Esophagus muscularis mucosa (tissue), 4 donors: ENCODE data around the gene HOXB6. TPM values are rescaled to one million over a fixed set of nuclear protein-coding genes. Genes with fewer than 3 reads are reported as not detected.

Experiments
- DNase-seq: peaks from one replicate; pipeline ENCODE4 v3.0.0-alpha.2; 2017; ENCODE audit errors: extremely low spot score
- H3K27ac ChIP-seq, 4 donors: fragments of 200-600 bp; sonication (generic); replicated peaks in 1 of 4; 1 replicate in 3 of 4; 2 replicates in 1 of 4; pipeline ENCODE4 v1.5.1; 2016 to 2019; ENCODE audit warnings: mild to moderate bottlenecking in 1 of 4
- H3K27me3 ChIP-seq, 4 donors: fragments of 200-600 bp; sonication (generic); one replicate each; pipeline versions ENCODE4 v1.5.1 to v1.6.0; 2016 to 2019
- H3K36me3 ChIP-seq, 4 donors: fragments of 200-600 bp; sonication (generic); one replicate each; pipeline ENCODE4 v1.5.1; 2016 to 2019
- H3K4me1 ChIP-seq, 4 donors: fragments of 200-600 bp; sonication (generic); one replicate each; pipeline ENCODE4 v1.5.1; 2016 to 2019
- H3K4me3 ChIP-seq, 4 donors: fragments of 200-600 bp; sonication (generic); 1 replicate in 2 of 4; 2 replicates in 2 of 4; pipeline ENCODE4 v1.5.1; 2016 to 2019; ENCODE audit warnings: mild to moderate bottlenecking in 4 of 4, moderate library complexity in 1 of 4
- H3K9me3 ChIP-seq, 4 donors: fragments of 200-600 bp; sonication (generic); 1 replicate in 3 of 4; 2 replicates in 1 of 4; pipeline ENCODE4 v1.5.1; 2016 to 2019
- EP300 ChIP-seq: sonication (generic); formaldehyde crosslinking; IDR thresholded peaks from one replicate; pipeline ENCODE4 v1.6.1; 2017; ENCODE audit warnings: antibody characterized with exemption
- POLR2A ChIP-seq: fragments of 450-650 bp; IDR thresholded peaks from one replicate; pipeline ENCODE4 v1.6.1; 2017; ENCODE audit warnings: antibody characterized with exemption, moderate library complexity, mild to moderate bottlenecking, low read depth
- POLR2AphosphoS5 ChIP-seq, 2 donors: sonication (generic); formaldehyde crosslinking; IDR thresholded peaks; one replicate each; pipeline ENCODE4 v1.6.1; 2017; ENCODE audit warnings: antibody characterized with exemption in 2 of 2
- WGBS: methylation state at CpG from one replicate; pipeline ENCODE4 v1.1.5; 2018; 5-methylcytosine and 5-hydroxymethylcytosine counted together
- intact Hi-C: fragments of 100-400 bp; cut with DNase I; formaldehyde crosslinking; loops from one replicate; pipeline ENCODE4 v1.15.1; 2023
- total RNA-seq, 4 donors: library from RNA; depleted of rRNA; stranded (reverse); fragments of >200 nt; gene quantifications; one replicate each; pipeline versions ENCODE4 v1.1.0 to v1.2.1, GENCODE V29; 2016
- TF ChIP-seq, protein P1 (sequence below), 3 experiments: fragments of 200-600 bp in 2 of 3; fragments of 450-650 bp in 1 of 3; sonication (generic) in 2 of 3; IDR thresholded peaks; one replicate each; pipeline ENCODE4 v1.5.1; 2017 to 2019; ENCODE audit warnings: antibody characterized with exemption in 3 of 3, mild to moderate bottlenecking in 2 of 3, moderate library complexity in 1 of 3

HOXB6 gene
- 1 to 10 TPM; 2.2 to 5.4 (median 2.9) TPM for total RNA-seq

- peak within 1 kb of the TSS in 2 of 4 donors; percentile 8 to 16 for H3K4me3 ChIP-seq
- no peak within 1 kb of the TSS for H3K27ac ChIP-seq
- no peaks in the 10 kb centered on the region for H3K36me3 ChIP-seq
- no peak for DNase-seq
- peaks cover 18 to 100% (median 92%) of the 10 kb centered on the region in 4 donors for H3K27me3 ChIP-seq
- no peak for TF ChIP-seq POLR2A
- TF ChIP-seq, protein P1, sequence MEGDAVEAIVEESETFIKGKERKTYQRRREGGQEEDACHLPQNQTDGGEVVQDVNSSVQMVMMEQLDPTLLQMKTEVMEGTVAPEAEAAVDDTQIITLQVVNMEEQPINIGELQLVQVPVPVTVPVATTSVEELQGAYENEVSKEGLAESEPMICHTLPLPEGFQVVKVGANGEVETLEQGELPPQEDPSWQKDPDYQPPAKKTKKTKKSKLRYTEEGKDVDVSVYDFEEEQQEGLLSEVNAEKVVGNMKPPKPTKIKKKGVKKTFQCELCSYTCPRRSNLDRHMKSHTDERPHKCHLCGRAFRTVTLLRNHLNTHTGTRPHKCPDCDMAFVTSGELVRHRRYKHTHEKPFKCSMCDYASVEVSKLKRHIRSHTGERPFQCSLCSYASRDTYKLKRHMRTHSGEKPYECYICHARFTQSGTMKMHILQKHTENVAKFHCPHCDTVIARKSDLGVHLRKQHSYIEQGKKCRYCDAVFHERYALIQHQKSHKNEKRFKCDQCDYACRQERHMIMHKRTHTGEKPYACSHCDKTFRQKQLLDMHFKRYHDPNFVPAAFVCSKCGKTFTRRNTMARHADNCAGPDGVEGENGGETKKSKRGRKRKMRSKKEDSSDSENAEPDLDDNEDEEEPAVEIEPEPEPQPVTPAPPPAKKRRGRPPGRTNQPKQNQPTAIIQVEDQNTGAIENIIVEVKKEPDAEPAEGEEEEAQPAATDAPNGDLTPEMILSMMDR (IDR thresholded peaks at IDR 0.05), result no peak
- TF ChIP-seq POLR2AphosphoS5 (IDR thresholded peaks at IDR 0.05), result no peak
- TF ChIP-seq EP300, result no peak
- intact Hi-C loops, result no loop called here
- WGBS, result 17% methylated on average over 16 of the region's 16 CpGs
- H3K4me1 ChIP-seq, result peaks cover 7 to 20% (median 15%) of the 10 kb centered on the region in 4 donors
- H3K9me3 ChIP-seq, result no peaks in the 10 kb centered on the region
Measured at GRCh38 chr17:48604770-48605329, at the start of gene HOXB6. Gene HOXB6 (minus strand): TSS chr17:48604986. CDS start chr17:48598150, 6,836 bp downstream.

DNA sequence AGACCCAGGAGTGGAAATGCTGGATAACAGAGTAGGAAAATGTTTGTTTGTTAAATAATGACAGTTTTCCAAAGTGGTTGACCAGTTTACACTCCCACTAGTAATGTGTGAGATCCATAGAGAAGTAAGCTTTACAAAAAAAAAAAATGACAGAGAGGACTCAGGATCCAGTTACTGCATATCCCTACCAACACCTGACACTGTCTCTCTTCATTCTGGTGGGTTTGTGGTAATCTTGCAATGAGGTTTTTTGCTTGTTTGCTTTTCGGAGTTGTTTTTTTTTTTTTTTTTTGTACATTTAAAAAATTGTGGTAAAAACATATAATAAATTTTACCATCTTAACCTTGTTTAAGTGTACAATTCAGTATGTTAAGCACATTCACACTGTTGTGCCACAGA is 45.0 kb upstream of the HOXB6 start:
- H3K9me3 ChIP-seq, result no peaks in the 10 kb centered on the region
- 70% methylated on average over 1 of the region's 1 CpG for whole genome bisulfite sequencing
- peaks cover 11 to 21% (median 19%) of the 10 kb centered on the region in 4 donors for H3K4me1 ChIP-seq
- H3K27me3 ChIP-seq, result peaks cover 0 to 88% (median 36%) of the 10 kb centered on the region in 4 donors
- H3K36me3 ChIP-seq, result no peaks in the 10 kb centered on the region
- TF ChIP-seq EP300 (no peak), POLR2AphosphoS5 (IDR thresholded peaks at IDR 0.05) (no peak), POLR2A (no peak)
- TF ChIP-seq, protein P1 (IDR thresholded peaks at IDR 0.05), result no peak
- no peak overlapping the region for H3K27ac ChIP-seq
- intact Hi-C loops, result no loop called here
- no peak overlapping the region for H3K4me3 ChIP-seq
- DNase-seq, result no peak

DNA sequence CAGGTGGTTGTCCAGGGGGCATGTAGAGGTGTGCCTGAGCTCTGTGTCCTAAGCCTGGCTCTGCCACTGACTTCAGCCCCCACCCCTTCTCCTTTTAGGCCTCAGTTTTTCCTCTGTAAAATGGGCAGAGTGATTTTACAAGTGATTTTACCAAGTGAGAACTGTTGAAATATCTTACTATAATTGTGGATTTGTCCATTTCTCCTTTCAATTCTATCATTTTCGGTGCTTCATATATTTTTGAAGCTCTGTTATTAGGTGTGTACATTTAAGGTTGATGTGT is 43.1 kb upstream of the HOXB6 start:
- H3K4me1 ChIP-seq, result peaks cover 11 to 21% (median 19%) of the 10 kb centered on the region in 4 donors
- H3K36me3 ChIP-seq, result no peaks in the 10 kb centered on the region
- H3K27ac ChIP-seq, result no peak overlapping the region
- H3K9me3 ChIP-seq, result no peaks in the 10 kb centered on the region
- 59% methylated on average over 1 of the region's 1 CpG for WGBS
- TF ChIP-seq POLR2AphosphoS5 (IDR thresholded peaks at IDR 0.05) (no peak), EP300 (no peak), POLR2A (no peak)
- TF ChIP-seq, protein P1 (IDR thresholded peaks at IDR 0.05), result no peak
- intact Hi-C loops, result no loop called here
- peaks cover 0 to 97% (median 50%) of the 10 kb centered on the region in 4 donors for H3K27me3 ChIP-seq
- DNase-seq, result no peak
- peak overlapping the region in 2 of 4 donors; percentile 47 to 49 for H3K4me3 ChIP-seq

DNA sequence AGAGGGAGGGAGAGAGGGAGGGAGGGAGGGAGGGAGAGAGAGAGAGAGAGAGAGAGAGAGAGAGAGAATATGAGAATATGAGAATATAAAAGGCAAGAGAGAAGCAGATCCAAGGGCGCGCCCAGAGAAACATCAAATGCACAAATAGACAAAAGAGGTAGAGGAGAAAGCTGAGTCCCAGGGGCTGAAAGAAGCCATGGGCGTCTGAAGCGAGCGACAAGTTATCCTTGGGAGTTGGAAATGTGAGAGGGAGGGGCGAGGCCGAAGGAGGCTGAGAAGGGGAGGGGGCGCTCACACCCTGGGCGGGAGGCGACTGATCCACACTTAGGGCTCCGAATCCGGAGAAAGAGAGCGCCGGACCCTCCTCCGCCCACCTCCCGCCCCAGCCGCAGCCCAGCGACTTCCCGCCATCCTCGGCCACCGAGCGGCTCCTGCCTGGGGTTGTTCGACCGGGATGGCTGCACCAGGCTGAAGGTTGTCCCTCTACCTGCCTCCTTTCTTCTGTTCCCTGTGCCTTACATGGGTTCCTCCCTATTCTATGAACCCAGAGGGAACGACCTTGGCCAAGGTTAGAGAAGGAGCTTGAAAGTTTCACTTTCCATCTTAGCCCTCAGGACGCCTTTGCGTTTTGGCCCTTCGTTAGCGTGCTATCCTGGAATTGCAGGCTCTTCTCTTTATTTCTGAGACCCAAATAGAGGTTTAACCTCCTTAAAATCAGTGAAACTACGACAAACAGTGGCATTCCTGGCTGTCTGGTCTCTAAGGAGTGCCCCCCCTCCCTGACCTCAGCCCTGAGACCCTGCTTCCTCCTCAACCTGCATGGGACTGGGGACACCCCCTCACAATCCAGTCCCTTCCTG is 42.5 kb upstream of the HOXB6 start:
- Histone ChIP-seq H3K36me3 (no peaks in the 10 kb centered on the region), H3K4me1 (peaks cover 11 to 21% (median 19%) of the 10 kb centered on the region in 4 donors), H3K4me3 (peak overlapping the region; percentile 46 to 58 (median 48)), H3K27me3 (peaks cover 2 to 99% (median 55%) of the 10 kb centered on the region in 4 donors), H3K27ac (no peak overlapping the region), H3K9me3 (no peaks in the 10 kb centered on the region)
- intact Hi-C loops, result no loop called here
- TF ChIP-seq POLR2A, result no peak
- TF ChIP-seq, protein P1 (IDR thresholded peaks at IDR 0.05), result no peak
- TF ChIP-seq POLR2AphosphoS5 (IDR thresholded peaks at IDR 0.05), result no peak
- TF ChIP-seq EP300, result no peak
- DNase-seq, result no peak
- 2% methylated on average over 30 of the region's 30 CpGs for WGBS
